ENCODE measurements around the gene ZC2HC1B. TPM values are rescaled to one million over a fixed set of nuclear protein-coding genes. Genes with fewer than 3 reads are reported as not detected.
"Not testable (repeated sequence)": the region's sequence is repeated elsewhere in the genome, so short reads cannot be mapped to it uniquely, and the experiment has no call there.

ZC2HC1B gene, protein sequence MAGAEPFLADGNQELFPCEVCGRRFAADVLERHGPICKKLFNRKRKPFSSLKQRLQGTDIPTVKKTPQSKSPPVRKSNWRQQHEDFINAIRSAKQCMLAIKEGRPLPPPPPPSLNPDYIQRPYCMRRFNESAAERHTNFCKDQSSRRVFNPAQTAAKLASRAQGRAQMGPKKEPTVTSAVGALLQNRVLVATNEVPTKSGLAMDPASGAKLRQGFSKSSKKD
- not detected for total RNA-seq

GRCh38 chr6:143864234-143864633, at the start of gene ZC2HC1B:
Gene ZC2HC1B, plus strand, starts transcription at chr6:143864474. Its CDS starts 66 bp downstream, at chr6:143864540.
- no peak for DNase-seq

DNA sequence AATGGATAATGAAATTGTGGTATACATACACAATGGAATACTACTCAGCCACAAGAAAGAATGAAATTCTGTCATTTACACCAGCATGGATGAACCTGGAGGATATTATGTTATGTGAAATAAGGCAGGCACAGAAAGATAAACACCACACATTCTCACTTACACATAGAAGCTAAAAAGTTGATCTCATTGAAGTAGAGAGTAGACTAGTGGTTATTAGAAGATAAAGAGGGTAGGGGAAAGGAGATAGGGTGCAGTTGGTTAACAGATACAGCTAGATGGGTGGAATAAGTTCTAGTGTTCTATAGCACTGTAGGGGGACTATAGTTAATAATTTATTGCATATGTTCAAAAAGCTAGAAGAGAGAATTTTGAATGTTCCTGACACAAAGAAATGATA, 46.7 kb upstream of the ZC2HC1B start:
- no peak for DNase-seq

DNA sequence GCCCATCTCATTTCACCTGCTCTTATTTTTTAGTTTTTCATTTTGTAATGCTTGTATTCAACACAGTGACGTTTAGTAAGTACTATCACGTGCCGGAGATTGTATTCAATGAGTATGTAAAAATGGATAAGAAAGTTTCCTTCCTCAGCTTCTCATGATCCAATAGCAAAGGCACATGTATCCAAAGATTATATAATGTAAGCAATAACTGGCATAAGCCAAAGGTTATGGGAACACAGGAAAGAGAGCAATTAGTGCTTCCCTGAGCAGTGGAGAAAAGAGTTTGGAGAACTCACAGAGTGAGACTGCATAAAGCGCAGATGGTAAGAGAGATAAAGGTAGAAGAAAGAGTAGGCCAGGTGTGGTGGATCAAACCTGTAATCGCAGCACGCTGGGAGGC, 42.9 kb upstream of the ZC2HC1B start:
- no peak for DNase-seq

DNA sequence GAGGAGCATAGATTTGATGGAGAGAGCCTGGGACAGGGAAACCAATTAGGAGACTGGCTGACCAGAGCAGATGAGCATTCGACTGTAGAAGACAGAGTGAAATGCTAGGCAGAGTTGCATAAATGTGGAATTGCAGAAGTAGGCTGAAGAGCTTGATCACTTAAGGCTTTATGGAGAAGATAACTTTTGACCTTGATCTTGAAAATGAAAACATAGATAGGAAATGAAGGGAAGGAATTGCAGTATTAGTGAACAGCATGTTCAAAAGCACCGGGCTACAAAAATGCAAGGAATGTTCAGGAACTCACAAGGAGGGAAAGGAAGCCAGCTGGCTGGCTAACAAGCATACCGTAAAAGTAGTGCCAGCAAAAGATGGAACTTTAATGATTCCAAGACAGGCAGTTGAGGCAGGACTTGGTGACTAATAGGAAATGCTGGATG, 41.7 kb upstream of the ZC2HC1B start:
- no peak for DNase-seq

GRCh38 chr6:143823548-143823947, 40.7 kb upstream of the ZC2HC1B start:
- no peak for DNase-seq

DNA sequence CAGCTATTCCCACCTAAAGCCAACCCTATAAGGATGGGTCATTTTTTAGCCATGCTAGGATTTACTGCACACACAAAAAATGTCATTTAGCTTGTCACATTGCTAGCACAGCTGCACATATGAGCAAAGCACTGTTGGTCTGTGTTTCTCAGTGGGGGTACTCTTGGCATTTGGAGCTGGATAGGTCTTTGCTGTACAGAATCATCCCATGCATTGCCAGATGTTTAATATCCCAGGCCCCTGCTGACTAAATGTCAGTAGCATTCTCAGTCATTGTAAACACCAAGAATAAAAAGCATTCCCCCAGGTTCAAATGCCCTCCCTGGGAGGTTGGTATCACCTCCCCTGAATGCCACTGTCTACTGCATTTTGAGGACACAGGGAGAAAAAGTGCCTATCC, 35.7 kb upstream of the ZC2HC1B start:
- DNase-seq, result no peak

GRCh38 chr6:143836150-143836549, 28.1 kb upstream of the ZC2HC1B start:
- no peak for DNase-seq

DNA sequence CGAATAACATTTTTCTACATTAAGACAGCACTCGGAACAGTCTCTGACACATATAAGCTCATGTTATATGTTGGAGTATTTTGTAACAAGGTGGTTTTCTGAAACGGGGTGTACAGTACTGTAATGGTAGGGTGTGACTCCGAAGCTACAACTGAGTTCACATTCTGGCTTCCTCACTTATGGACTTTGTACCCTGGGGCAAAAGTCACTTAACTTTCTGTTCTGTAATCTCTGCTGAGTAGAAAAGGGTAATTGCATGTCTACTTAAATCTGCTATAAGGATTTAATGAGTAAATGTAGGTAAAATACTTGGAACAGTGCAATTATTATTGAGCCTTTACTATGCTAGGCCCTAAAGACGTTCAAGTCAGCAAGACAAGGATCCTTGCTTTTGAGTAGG, 25.9 kb upstream of the ZC2HC1B start:
- DNase-seq, result no peak

DNA sequence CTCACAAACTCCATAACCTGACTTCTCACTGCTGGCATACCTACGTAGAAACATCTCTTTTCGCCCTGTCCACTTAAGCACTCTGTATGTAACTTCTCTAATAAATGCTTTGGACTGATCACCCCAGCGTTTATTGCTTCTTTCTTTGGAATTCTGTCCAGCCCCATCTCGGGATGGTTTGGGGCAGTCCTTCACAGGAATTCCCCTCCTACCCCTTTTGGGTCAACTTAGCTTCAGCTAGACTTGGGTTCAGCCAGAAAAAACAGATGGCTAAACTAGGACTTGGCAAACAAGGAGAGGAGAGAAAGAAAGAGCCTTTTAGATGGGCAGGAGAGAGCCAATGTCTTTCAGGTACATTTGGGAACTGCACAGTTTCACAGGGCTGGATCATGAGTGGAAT, 25.1 kb upstream of the ZC2HC1B start:
- DNase-seq, result no peak

DNA sequence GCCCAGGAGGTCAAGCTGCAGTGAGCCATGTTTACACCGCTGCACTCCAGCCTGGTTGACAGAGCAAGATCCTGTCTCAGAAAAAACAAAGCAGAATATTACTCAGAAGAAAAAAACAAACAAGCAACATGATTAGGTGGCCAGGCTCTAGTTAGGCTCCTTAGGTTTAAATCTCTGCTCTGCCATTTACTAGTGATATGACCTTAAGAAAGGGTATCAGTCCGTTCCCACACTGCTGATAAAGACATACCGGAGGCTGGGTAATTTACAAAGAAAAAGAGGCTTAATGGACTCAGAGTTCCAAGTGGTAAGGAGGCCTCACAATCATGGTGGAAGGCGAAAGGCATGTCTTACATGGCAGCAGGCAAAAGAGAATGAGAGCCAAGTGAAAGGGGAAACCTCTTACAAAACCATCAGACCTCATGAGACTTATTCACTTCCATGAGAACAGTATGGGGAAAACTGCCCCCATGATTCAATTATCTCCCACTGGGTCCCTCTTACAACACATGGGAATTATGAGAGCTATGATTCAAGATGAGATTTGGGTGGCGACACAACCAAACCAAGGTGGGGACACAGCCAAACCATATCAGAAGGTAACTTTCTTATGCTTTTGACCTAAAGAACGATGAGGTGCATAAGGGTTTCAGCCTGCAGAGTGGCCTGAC, 23.5 kb upstream of the ZC2HC1B start:
- no peak for DNase-seq

GRCh38 chr6:143842461-143842901, 21.8 kb upstream of the ZC2HC1B start:
- DNase-seq, result peak; percentile 90

DNA sequence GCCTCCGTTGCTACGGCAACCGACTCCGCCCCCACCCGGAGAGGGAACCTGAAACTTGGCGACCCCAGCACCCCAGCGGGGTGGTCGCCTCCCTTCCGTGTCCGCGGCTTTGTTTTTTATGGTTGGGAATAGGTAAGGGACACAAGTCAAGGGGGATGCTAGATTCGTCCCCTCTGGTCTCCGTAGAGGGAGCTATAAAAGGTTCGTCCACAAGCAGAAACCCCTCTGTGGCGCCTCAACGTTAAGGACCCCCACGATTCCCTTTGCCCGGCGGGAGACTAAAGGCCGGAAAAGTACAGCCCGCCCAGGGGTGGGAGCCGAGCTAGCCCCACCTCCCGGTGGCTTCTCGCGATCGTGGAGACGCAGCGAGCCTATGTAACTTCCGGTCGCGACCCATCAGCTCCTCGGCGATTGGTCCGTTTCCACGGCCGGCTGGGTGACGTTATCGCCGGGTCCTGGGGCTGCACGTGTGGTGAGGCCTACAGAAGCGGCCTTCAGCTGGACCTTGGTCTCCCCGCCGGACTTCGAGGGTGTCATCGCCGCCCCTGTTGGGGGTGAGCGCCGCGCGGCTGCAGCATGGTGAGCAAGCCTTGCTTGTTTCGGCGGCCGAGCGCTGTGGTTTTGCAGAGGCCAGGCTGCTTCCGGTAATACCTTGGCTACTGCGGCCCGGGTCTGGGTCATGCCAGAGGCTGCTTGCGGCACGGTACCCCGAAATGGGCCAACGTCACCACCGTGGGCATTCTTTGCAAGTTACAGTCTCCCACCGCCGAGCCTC, 21.2 kb upstream of the ZC2HC1B start, which contains the start of gene LTV1:
LTV1 (plus strand) TSS at position 437 of the 775 bp plus-strand sequence; CDS start at position 577, 140 bp downstream.
- peak; percentile 98 for DNase-seq

- no peak for DNase-seq
Measured at GRCh38 chr6:143843677-143843999, 20.6 kb upstream of the ZC2HC1B start.

DNA sequence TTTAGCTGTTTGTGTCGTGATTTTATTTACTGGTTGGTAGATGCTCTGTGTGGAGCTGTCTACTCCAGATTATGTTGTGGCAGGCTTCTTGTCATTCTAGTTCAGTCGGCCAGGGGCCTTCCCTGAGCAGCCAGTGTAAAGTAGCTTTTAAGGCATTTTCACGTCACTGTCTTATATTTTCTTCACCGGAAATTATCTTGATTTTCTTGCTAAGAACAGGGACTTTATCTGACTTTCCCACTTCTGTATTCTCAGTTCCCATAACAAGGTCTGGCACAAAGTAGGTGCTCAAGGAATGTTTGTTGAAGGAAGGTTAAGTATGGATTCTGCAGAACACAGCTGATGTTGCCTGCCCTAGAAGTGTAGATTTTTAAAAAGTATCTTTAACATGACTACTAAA, 20.3 kb upstream of the ZC2HC1B start:
- peak; percentile 14 for DNase-seq

DNA sequence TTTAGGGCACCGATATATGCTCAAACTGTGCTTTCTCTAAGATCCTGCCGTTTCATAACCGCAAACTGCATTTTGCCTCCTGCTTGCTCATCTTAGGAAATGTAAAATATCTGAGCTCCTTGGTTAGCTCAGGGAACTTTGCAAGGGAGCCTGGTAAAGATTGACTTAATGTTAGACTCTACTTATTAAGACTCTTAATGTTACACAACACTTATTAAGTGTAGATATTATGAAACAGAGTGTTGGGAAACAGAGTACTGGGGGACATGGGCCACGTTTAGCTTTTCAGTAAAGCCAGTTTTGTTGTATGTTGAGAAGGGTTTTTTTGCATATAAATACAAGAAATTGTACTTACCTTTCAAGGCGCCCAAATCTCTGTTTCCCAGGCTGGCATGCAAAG, 19.2 kb upstream of the ZC2HC1B start:
- DNase-seq, result no peak

DNA sequence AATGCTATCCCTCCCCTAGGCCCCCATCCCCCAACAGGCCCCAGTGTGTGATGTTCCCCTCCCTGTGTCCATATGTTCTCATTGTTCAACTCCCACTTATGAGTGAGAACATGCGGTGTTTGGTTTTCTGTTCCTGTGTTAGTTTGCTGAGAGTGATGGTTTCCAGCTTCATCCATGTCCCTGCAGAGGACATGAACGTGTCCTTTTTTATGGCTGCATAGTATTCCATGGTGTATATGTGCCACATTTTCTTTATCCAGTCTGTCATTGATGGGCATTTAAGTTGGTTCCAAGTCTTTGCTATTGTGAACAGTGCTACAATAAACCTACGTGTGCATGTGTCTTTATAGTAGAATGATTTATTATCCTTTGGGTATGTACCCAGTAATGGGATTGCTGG, 12.6 kb upstream of the ZC2HC1B start:
- not testable (repeated sequence) for DNase-seq

- DNase-seq, result not testable (repeated sequence)
Measured at GRCh38 chr6:143855057-143855456, 9.2 kb upstream of the ZC2HC1B start.

DNA sequence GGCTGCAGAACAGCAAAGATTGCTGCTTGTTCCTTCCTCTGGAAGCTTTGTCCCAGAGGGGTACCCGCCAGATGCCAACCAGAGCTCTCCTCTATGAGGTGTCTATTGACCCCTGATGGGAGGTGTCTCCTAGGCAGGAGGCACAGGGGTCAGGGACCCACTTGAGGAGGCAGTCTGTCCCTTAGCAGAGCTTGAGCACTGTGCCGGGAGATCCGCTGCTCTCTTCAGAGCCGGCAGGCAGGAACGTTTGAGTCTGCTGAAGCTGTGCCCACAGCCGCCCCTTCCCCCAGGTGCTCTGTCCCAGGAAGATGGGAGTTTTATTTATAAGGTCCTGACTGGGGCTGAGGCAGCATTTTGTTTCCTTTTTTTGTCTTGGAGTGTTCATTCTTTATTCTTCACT, 7.5 kb upstream of the ZC2HC1B start:
- DNase-seq, result not testable (repeated sequence)

GRCh38 chr6:143857651-143858050, 6.6 kb upstream of the ZC2HC1B start:
- no peak for DNase-seq

- DNase-seq, result no peak
Measured at GRCh38 chr6:143859891-143860660, 4.2 kb upstream of the ZC2HC1B start.

GRCh38 chr6:143863771-143864170, 503 bp upstream of the ZC2HC1B start:
- DNase-seq, result no peak

- DNase-seq, result no peak
Measured at GRCh38 chr6:143867236-143867635, 3.0 kb downstream of the ZC2HC1B start.

All from skin of body (tissue), 2 donors.